Mesothelial cell of epicardium (in vitro differentiated cells): ENCODE data around the gene RAG2. TPM values are rescaled to one million over a fixed set of nuclear protein-coding genes. Genes with fewer than 3 reads are reported as not detected.

Experiments used
- DNase-seq, 2 experiments: peaks; one replicate each; pipeline ENCODE4 v3.0.0; 2021; ENCODE audit warnings: low spot score in 2 of 2; ENCODE audit not compliant: unreplicated experiment in 2 of 2
- H3K27ac Mint-ChIP-seq: 2 replicates; pipeline ENCODE4 v1.8.0; 2021; ENCODE audit warnings: mixed read lengths
- H3K27me3 Mint-ChIP-seq: 2 replicates; pipeline ENCODE4 v1.8.0; 2021; ENCODE audit warnings: low read depth, mixed read lengths
- H3K36me3 Mint-ChIP-seq: 2 replicates; pipeline ENCODE4 v1.8.0; 2021; ENCODE audit warnings: mixed read lengths
- H3K4me1 Mint-ChIP-seq: 2 replicates; pipeline ENCODE4 v1.8.0; 2021; ENCODE audit warnings: mixed read lengths
- H3K4me3 Mint-ChIP-seq: 2 replicates; pipeline ENCODE4 v1.8.0; 2021; ENCODE audit warnings: mild to moderate bottlenecking, moderate library complexity, mixed read lengths
- H3K9me3 Mint-ChIP-seq: 2 replicates; pipeline ENCODE4 v1.8.0; 2021; ENCODE audit warnings: mixed read lengths
- total RNA-seq: library from RNA; stranded (reverse); gene quantifications from 3 replicates; pipeline ENCODE4 v1.2.1, GENCODE V29; 2021
- TF ChIP-seq, protein P1 (sequence below): fragments of 200-600 bp; sonication (generic); IDR thresholded peaks from one replicate; pipeline ENCODE4 v1.5.0; 2021; ENCODE audit warnings: antibody characterized with exemption; ENCODE audit not compliant: unreplicated experiment

RAG2 gene
- total RNA-seq, 1 donor from 2014 or later: not detected

DNA sequence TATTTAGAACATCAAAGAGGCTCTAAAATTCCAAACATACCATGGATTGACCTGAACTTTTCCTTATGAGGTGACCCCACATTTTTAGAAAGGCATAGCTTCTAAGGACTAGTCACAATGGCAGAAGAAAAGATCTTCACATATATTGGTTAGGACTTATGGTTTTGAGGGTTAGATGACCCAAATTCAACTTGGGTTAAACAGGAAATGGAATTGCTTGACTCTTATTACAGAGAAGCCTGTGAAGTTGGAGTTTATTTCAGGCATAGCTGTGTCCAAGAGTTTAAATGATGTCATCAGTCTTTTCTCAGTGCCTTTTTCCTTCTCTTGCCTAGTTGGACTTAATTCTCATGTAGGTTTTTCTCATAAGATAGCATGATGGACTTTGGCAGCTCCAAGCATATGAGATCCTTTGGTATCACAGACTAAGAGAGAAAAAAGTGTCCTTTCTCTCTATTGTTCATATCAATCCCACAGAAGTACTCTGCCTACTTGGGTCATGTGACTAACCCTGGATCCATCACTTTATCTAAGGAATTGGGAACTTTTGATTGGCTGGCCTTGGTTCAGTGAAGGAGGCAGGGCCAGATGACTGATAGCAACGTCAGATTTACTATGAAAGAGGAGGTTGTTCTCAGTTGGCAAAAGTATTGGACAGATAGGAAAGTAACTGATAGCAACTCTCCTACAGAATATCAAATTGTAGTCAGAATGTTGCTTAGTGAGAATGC, 47.5 kb downstream of the RAG2 start:
- H3K9me3 Mint-ChIP-seq: peaks cover 23% of the 10 kb centered on the region
- H3K27ac Mint-ChIP-seq: no peak overlapping the region
- TF ChIP-seq, protein P1, sequence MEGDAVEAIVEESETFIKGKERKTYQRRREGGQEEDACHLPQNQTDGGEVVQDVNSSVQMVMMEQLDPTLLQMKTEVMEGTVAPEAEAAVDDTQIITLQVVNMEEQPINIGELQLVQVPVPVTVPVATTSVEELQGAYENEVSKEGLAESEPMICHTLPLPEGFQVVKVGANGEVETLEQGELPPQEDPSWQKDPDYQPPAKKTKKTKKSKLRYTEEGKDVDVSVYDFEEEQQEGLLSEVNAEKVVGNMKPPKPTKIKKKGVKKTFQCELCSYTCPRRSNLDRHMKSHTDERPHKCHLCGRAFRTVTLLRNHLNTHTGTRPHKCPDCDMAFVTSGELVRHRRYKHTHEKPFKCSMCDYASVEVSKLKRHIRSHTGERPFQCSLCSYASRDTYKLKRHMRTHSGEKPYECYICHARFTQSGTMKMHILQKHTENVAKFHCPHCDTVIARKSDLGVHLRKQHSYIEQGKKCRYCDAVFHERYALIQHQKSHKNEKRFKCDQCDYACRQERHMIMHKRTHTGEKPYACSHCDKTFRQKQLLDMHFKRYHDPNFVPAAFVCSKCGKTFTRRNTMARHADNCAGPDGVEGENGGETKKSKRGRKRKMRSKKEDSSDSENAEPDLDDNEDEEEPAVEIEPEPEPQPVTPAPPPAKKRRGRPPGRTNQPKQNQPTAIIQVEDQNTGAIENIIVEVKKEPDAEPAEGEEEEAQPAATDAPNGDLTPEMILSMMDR: no peak
- H3K36me3 Mint-ChIP-seq: no peaks in the 10 kb centered on the region
- peaks cover 12% of the 10 kb centered on the region for H3K27me3 Mint-ChIP-seq
- no peak for DNase-seq
- no peak overlapping the region for H3K4me3 Mint-ChIP-seq
- H3K4me1 Mint-ChIP-seq: no peaks in the 10 kb centered on the region

Other genes starting within 250 kb of the RAG2 start
- gene TRAF6, start 88.0 kb downstream of the RAG2 start, total RNA-seq: 16.6 to 17.8 TPM (median 17.4 TPM) in 3 replicates
- 1.4 to 2.9 TPM (median 1.9 TPM) in 3 replicates for gene RAG1, start 30.2 kb downstream of the RAG2 start, total RNA-seq
- gene IFTAP, start 3.7 kb downstream of the RAG2 start, total RNA-seq: 31.7 to 40.5 TPM (median 34.0 TPM) in 3 replicates